Liver (tissue), 9 donors: ENCODE results near the gene EFCAB11. TPM values are rescaled to one million over a fixed set of nuclear protein-coding genes. Genes with fewer than 3 reads are reported as not detected.

Experiments used
- DNase-seq: peaks from one replicate; pipeline ENCODE4 v3.0.0-alpha.2; 2017; ENCODE audit warnings: low spot score
- H3K27ac ChIP-seq, 2 donors: one replicate each; pipeline ENCODE4 v1.7.0; 2013; ENCODE audit warnings: inconsistent platforms in 2 of 2, low read length in 2 of 2, control low read depth in 1 of 2, low read depth in 1 of 2, mild to moderate bottlenecking in 1 of 2
- H3K27me3 ChIP-seq, 4 donors: one replicate each; pipeline versions ENCODE4 v1.6.1 to v1.7.0; 2013; ENCODE audit warnings: low read length in 3 of 4, inconsistent platforms in 1 of 4, mild to moderate bottlenecking in 1 of 4, moderate library complexity in 1 of 4; ENCODE audit not compliant: control insufficient read depth in 4 of 4, insufficient read depth in 4 of 4
- H3K36me3 ChIP-seq, 4 donors: one replicate each; pipeline versions ENCODE4 v1.6.1 to v1.7.0; 2013; ENCODE audit warnings: low read length in 3 of 4, mild to moderate bottlenecking in 3 of 4, low read depth in 1 of 4, moderate library complexity in 1 of 4; ENCODE audit not compliant: control insufficient read depth in 4 of 4, insufficient read depth in 3 of 4
- H3K4me1 ChIP-seq, 4 donors: one replicate each; pipeline versions ENCODE4 v1.6.1 to v1.7.0; 2013; ENCODE audit warnings: low read length in 3 of 4, mild to moderate bottlenecking in 3 of 4, moderate library complexity in 1 of 4; ENCODE audit not compliant: control insufficient read depth in 4 of 4, insufficient read depth in 4 of 4
- H3K4me3 ChIP-seq, 3 donors: one replicate each; pipeline versions ENCODE4 v1.6.1 to v1.7.0; 2013; ENCODE audit warnings: low read length in 3 of 3, control low read depth in 1 of 3, low read depth in 1 of 3, mild to moderate bottlenecking in 1 of 3
- H3K9ac ChIP-seq, 2 donors: one replicate each; pipeline ENCODE4 v1.7.0; 2013; ENCODE audit warnings: low read length in 2 of 2, mild to moderate bottlenecking in 2 of 2, moderate library complexity in 2 of 2, control low read depth in 1 of 2, low read depth in 1 of 2
- H3K9me3 ChIP-seq, 4 donors: one replicate each; pipeline versions ENCODE4 v1.6.1 to v1.7.0; 2013; ENCODE audit warnings: low read length in 3 of 4; ENCODE audit not compliant: control insufficient read depth in 4 of 4
- EGR1 ChIP-seq, 2 donors: IDR thresholded peaks; 2 replicates each; pipeline ENCODE4 v1.6.1; 2016 to 2018; ENCODE audit warnings: antibody characterized with exemption in 2 of 2, low read depth in 2 of 2
- FOXA1 ChIP-seq: IDR thresholded peaks from 2 replicates; pipeline ENCODE4 v1.6.1; 2016; ENCODE audit warnings: antibody characterized with exemption
- FOXA2 ChIP-seq: IDR thresholded peaks from 2 replicates; pipeline ENCODE4 v1.6.1; 2016; ENCODE audit warnings: antibody characterized with exemption
- GABPA ChIP-seq, 2 donors: IDR thresholded peaks in 1 of 2; conservative IDR thresholded peaks in 1 of 2; 2 replicates each; pipeline ENCODE4 v1.6.1; 2016; ENCODE audit warnings: antibody characterized with exemption in 2 of 2, mild to moderate bottlenecking in 1 of 2, moderate library complexity in 1 of 2
- HNF4A ChIP-seq, 2 donors: conservative IDR thresholded peaks; 2 replicates each; pipeline ENCODE4 v1.6.1; 2016; ENCODE audit warnings: antibody characterized with exemption in 2 of 2, mild to moderate bottlenecking in 2 of 2
- HNF4G ChIP-seq: IDR thresholded peaks from 2 replicates; pipeline ENCODE4 v1.6.1; 2016; ENCODE audit warnings: antibody characterized with exemption
- JUND ChIP-seq, 2 donors: IDR thresholded peaks; 2 replicates each; pipeline ENCODE4 v1.6.1; 2016; ENCODE audit warnings: antibody characterized with exemption in 2 of 2
- NR2F2 ChIP-seq: IDR thresholded peaks from 2 replicates; pipeline ENCODE4 v1.6.1; 2016; ENCODE audit warnings: antibody characterized with exemption
- RAD21 ChIP-seq, 2 donors: IDR thresholded peaks; 2 replicates each; pipeline ENCODE4 v1.6.1; 2016; ENCODE audit warnings: antibody characterized with exemption in 2 of 2, mild to moderate bottlenecking in 2 of 2
- RXRA ChIP-seq, 2 donors: IDR thresholded peaks; 2 replicates each; pipeline ENCODE4 v1.6.1; 2017 to 2018; ENCODE audit warnings: antibody characterized with exemption in 2 of 2, mild to moderate bottlenecking in 1 of 2
- SP1 ChIP-seq: IDR thresholded peaks from 2 replicates; pipeline ENCODE4 v1.6.1; 2018; ENCODE audit warnings: antibody characterized with exemption, mild to moderate bottlenecking
- TAF1 ChIP-seq: conservative IDR thresholded peaks from 2 replicates; pipeline ENCODE4 v1.6.1; 2016; ENCODE audit warnings: antibody characterized with exemption, mild to moderate bottlenecking
- YY1 ChIP-seq: IDR thresholded peaks from 2 replicates; pipeline ENCODE4 v1.6.1; 2016; ENCODE audit warnings: antibody characterized with exemption, mild to moderate bottlenecking
- WGBS: extraction: QIAGEN DNeasy Blood & Tissue Kit; methylation state at CpG from one replicate; pipeline ENCODE4 v1.1.7; 2013; 5-methylcytosine and 5-hydroxymethylcytosine counted together
- polyA plus RNA-seq, 2 donors: library from polyadenylated mRNA; stranded (reverse) in 1 of 2; unstranded in 1 of 2; fragments of 200-250 nt in 1 of 2; fragments of >200 nt in 1 of 2; fragmentation: Nextera tagmentation in 1 of 2; extraction: Ambion mirVana in 1 of 2; gene quantifications; one replicate each; pipeline versions ENCODE4 v1.2.1 to v1.2.3, GENCODE V29; 2013 to 2015
- total RNA-seq, 2 donors: library from RNA; depleted of rRNA; stranded (reverse); fragments of >200 nt; gene quantifications; one replicate each; pipeline ENCODE4 v1.2.3, GENCODE V29; 2014
- TF ChIP-seq, protein P1 (sequence below): IDR thresholded peaks from 2 replicates; pipeline ENCODE4 v1.6.1; 2016; ENCODE audit warnings: antibody characterized with exemption
- TF ChIP-seq, protein P2 (sequence below): IDR thresholded peaks from 2 replicates; pipeline ENCODE4 v1.6.1; 2016; ENCODE audit warnings: antibody characterized with exemption
- TF ChIP-seq, protein P3 (sequence below): fragments of 150-350 bp; IDR thresholded peaks from 2 replicates; pipeline ENCODE4 v1.5.1; 2017; ENCODE audit warnings: improper control_type of control experiment, low read depth, low read length; ENCODE audit not compliant: missing input control
- TF ChIP-seq, protein P4 (sequence below): IDR thresholded peaks from 2 replicates; pipeline ENCODE4 v1.6.1; 2016; ENCODE audit warnings: antibody characterized with exemption, mild to moderate bottlenecking
- TF ChIP-seq, protein P5 (sequence below): IDR thresholded peaks from 2 replicates; pipeline ENCODE4 v1.6.1; 2016; ENCODE audit warnings: antibody characterized with exemption
- donor health status: healthy.
- donor health status: healthy.
- donor health status: healthy.
- donor health status: healthy.
- donor health status: healthy.

EFCAB11 gene
- total and polyA plus RNA-seq, 4 donors = 2.1 to 4.7 (median 3.4) TPM

DNA sequence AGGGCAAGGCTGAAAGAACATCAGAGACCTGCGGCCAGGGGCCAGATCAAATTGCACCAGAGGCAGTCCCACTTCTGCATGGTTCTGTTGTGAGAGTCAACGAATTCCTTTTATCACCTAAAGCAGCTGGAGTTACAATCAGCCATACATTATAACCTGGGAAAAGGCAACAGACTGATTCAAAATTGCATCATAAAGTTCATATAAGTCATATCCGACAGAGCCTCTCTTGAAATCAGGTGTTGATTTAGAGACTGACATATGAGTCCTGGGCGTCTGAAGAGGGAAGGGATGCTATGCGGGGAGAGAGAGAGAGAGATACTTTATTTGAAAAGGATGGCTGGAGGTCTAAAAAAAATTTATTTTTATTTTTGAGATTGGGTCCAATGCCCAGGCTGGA is 89.4 kb downstream of the EFCAB11 start:
- Histone ChIP-seq H3K27me3 (no peaks in the 10 kb centered on the region), H3K9me3 (peaks cover 0 to 4% (median 0%) of the 10 kb centered on the region in 4 donors), H3K27ac (no peak overlapping the region), H3K4me3 (no peak overlapping the region), H3K36me3 (no peaks in the 10 kb centered on the region), H3K9ac (no peak overlapping the region), H3K4me1 (peaks cover 0 to 5% (median 0%) of the 10 kb centered on the region in 4 donors)
- TF ChIP-seq, protein P1, sequence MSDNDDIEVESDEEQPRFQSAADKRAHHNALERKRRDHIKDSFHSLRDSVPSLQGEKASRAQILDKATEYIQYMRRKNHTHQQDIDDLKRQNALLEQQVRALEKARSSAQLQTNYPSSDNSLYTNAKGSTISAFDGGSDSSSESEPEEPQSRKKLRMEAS = no peak
- TF ChIP-seq YY1 (no peak), SP1 (no peak), NR2F2 (no peak), JUND (IDR thresholded peaks at IDR 0.05) (no peak), RAD21 (IDR thresholded peaks at IDR 0.05) (no peak), EGR1 (IDR thresholded peaks at IDR 0.05; ENCODE audit: low read depth in 2 of 2) (no peak), FOXA1 (no peak), HNF4G (no peak), RXRA (IDR thresholded peaks at IDR 0.05) (no peak), TAF1 (no peak)
- TF ChIP-seq, protein P2, sequence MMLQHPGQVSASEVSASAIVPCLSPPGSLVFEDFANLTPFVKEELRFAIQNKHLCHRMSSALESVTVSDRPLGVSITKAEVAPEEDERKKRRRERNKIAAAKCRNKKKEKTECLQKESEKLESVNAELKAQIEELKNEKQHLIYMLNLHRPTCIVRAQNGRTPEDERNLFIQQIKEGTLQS = no peak
- TF ChIP-seq, protein P3, sequence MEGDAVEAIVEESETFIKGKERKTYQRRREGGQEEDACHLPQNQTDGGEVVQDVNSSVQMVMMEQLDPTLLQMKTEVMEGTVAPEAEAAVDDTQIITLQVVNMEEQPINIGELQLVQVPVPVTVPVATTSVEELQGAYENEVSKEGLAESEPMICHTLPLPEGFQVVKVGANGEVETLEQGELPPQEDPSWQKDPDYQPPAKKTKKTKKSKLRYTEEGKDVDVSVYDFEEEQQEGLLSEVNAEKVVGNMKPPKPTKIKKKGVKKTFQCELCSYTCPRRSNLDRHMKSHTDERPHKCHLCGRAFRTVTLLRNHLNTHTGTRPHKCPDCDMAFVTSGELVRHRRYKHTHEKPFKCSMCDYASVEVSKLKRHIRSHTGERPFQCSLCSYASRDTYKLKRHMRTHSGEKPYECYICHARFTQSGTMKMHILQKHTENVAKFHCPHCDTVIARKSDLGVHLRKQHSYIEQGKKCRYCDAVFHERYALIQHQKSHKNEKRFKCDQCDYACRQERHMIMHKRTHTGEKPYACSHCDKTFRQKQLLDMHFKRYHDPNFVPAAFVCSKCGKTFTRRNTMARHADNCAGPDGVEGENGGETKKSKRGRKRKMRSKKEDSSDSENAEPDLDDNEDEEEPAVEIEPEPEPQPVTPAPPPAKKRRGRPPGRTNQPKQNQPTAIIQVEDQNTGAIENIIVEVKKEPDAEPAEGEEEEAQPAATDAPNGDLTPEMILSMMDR = no peak
- TF ChIP-seq, protein P4, sequence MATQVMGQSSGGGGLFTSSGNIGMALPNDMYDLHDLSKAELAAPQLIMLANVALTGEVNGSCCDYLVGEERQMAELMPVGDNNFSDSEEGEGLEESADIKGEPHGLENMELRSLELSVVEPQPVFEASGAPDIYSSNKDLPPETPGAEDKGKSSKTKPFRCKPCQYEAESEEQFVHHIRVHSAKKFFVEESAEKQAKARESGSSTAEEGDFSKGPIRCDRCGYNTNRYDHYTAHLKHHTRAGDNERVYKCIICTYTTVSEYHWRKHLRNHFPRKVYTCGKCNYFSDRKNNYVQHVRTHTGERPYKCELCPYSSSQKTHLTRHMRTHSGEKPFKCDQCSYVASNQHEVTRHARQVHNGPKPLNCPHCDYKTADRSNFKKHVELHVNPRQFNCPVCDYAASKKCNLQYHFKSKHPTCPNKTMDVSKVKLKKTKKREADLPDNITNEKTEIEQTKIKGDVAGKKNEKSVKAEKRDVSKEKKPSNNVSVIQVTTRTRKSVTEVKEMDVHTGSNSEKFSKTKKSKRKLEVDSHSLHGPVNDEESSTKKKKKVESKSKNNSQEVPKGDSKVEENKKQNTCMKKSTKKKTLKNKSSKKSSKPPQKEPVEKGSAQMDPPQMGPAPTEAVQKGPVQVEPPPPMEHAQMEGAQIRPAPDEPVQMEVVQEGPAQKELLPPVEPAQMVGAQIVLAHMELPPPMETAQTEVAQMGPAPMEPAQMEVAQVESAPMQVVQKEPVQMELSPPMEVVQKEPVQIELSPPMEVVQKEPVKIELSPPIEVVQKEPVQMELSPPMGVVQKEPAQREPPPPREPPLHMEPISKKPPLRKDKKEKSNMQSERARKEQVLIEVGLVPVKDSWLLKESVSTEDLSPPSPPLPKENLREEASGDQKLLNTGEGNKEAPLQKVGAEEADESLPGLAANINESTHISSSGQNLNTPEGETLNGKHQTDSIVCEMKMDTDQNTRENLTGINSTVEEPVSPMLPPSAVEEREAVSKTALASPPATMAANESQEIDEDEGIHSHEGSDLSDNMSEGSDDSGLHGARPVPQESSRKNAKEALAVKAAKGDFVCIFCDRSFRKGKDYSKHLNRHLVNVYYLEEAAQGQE = no peak
- WGBS = 96% methylated on average over 5 of the region's 5 CpGs
- no peak for DNase-seq

DNA sequence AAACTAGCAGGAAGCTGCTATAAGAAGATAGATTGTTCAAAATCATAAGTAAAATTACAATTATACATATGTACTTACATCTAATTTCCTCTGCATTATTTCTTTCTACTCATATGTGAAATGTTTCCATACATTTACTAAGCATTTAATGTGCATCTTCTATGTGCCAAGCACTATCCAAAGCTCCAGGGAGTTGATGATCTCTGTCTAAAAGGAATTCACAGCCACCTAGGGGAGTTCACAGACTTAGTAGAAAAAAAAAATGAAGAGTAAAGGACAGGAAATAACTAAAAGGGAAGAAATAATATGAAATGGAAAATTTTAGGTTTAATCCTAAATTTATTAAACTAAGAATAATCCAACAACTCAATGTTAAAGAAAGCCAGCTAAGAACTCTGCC is 91.7 kb downstream of the EFCAB11 start:
- DNase-seq = no peak
- Histone ChIP-seq H3K9me3 (peaks cover 0 to 2% (median 0%) of the 10 kb centered on the region in 4 donors), H3K4me1 (peaks cover 0 to 5% (median 0%) of the 10 kb centered on the region in 4 donors), H3K9ac (no peak overlapping the region), H3K27me3 (no peaks in the 10 kb centered on the region), H3K27ac (no peak overlapping the region), H3K4me3 (no peak overlapping the region), H3K36me3 (no peaks in the 10 kb centered on the region)
- TF ChIP-seq SP1 (no peak), NR2F2 (no peak), EGR1 (IDR thresholded peaks at IDR 0.05; ENCODE audit: low read depth in 2 of 2) (no peak), TAF1 (no peak), FOXA2 (no peak), FOXA1 (no peak), YY1 (no peak), HNF4A (conservative IDR thresholded peaks at IDR 0.05) (no peak), RAD21 (IDR thresholded peaks at IDR 0.05) (no peak), JUND (IDR thresholded peaks at IDR 0.05) (no peak), GABPA (IDR thresholded peaks at IDR 0.05 in 1 of 2, conservative IDR thresholded peaks at IDR 0.05 in 1 of 2) (no peak)
- TF ChIP-seq, protein P3 = no peak
- TF ChIP-seq, protein P5, sequence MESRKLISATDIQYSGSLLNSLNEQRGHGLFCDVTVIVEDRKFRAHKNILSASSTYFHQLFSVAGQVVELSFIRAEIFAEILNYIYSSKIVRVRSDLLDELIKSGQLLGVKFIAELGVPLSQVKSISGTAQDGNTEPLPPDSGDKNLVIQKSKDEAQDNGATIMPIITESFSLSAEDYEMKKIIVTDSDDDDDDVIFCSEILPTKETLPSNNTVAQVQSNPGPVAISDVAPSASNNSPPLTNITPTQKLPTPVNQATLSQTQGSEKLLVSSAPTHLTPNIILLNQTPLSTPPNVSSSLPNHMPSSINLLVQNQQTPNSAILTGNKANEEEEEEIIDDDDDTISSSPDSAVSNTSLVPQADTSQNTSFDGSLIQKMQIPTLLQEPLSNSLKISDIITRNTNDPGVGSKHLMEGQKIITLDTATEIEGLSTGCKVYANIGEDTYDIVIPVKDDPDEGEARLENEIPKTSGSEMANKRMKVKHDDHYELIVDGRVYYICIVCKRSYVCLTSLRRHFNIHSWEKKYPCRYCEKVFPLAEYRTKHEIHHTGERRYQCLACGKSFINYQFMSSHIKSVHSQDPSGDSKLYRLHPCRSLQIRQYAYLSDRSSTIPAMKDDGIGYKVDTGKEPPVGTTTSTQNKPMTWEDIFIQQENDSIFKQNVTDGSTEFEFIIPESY = no peak
- TF ChIP-seq, protein P2 = no peak
